ENCODE results near the gene CEP72. TPM values are rescaled to one million over a fixed set of nuclear protein-coding genes. Genes with fewer than 3 reads are reported as not detected.

CEP72 gene
- total RNA-seq, 1 donor from 2014 or later, result 0.32 TPM

DNA sequence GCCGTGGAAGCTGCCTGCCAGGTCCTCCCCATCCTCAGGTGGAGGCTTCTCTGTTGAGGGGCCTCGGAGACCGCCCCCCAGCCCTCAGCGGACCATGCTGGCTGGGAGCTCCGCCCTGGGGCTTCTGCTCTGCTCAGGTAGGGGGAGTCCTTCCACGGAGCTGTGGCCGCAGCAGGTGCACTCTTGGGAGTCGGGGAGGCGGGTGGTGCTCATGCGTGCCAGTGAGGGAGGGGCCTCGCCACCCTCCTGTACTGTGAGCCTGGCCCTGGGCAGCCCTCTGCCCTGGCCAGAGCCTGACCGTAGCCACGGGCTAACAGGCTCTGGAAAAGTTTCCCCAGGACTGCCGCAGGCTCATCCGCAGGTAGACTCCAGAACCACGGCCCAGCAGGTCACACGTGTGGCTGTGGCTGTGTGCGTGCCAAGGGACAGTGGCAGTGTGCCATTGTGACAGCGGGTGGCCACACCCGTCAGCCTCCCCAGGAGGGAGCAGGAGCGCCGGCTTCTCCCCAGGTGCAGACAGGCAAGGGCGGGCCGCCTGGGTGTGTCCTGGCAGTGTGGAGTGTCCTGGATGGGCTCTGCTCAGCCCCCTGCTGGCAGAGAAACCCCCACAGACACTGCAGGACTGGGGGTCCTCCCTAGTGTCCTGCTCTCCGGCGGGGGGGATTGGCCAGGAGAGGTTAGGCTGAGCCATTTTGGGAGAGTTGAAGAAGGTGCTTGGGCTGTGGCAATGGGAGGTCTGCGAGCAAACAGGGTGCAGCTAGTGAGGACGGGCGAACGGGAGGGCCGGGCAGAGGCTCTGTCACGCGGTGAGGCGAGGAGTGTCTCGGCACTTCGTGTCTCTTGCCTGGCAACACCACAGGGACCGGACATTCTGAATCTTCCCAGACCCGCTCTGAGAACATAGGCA, 51.5 kb downstream of the CEP72 start:
- Histone ChIP-seq H3K4me3 (no peak overlapping the region), H3K36me3 (peaks cover 19 to 71% of the 10 kb centered on the region in 2 donors), H3K27ac (no peak overlapping the region), H3K27me3 (no peaks in the 10 kb centered on the region), H3K4me1 (no peaks in the 10 kb centered on the region), H3K9me3 (peaks cover 0 to 2% of the 10 kb centered on the region in 2 donors)
- TF ChIP-seq, protein P1, sequence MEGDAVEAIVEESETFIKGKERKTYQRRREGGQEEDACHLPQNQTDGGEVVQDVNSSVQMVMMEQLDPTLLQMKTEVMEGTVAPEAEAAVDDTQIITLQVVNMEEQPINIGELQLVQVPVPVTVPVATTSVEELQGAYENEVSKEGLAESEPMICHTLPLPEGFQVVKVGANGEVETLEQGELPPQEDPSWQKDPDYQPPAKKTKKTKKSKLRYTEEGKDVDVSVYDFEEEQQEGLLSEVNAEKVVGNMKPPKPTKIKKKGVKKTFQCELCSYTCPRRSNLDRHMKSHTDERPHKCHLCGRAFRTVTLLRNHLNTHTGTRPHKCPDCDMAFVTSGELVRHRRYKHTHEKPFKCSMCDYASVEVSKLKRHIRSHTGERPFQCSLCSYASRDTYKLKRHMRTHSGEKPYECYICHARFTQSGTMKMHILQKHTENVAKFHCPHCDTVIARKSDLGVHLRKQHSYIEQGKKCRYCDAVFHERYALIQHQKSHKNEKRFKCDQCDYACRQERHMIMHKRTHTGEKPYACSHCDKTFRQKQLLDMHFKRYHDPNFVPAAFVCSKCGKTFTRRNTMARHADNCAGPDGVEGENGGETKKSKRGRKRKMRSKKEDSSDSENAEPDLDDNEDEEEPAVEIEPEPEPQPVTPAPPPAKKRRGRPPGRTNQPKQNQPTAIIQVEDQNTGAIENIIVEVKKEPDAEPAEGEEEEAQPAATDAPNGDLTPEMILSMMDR (IDR thresholded peaks at IDR 0.05), result no peak
- DNase-seq (ENCODE audit: low spot score in 2 of 2), result no peak
- intact Hi-C loops (cut with DNase I), result loop anchor here (10.0 kb wide), 1 partner anchor 49 kb away; the partner anchor contains the start of gene CEP72

DNA sequence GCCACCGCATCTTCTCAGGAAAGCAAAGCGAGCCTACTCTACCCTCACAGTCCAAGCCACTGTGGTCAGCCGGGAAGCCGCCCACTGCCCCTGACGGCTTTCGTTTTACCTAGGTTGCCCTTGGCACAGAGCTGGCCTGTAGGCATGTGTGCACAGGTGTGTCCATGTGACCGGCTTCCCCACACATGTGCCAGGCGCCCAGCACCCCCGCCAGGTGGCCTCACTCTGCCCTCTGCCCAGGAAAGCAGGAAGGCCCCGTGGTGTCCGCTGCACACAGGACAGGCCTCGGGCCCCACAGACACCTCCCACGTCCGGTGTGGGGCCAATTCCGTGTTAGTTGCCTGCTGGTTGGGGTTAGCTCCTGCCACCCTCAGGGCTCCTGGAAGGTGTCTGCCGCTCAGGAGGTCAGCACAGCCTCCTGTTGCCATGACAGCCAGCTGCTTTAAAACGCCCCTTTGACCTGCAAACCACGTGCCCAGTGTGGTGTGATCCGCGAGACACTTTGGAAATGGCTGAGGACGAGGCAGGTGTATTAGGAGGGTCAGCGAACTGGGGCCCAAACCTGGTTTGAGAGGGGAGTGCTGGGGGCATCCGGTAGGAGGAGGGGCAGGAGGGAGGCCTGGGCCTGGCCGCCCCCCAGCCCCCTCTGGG, 52.3 kb downstream of the CEP72 start:
- H3K4me3 ChIP-seq, result no peak overlapping the region
- H3K27me3 ChIP-seq, result no peaks in the 10 kb centered on the region
- TF ChIP-seq, protein P1 (IDR thresholded peaks at IDR 0.05), result no peak
- H3K36me3 ChIP-seq, result peaks cover 19 to 67% of the 10 kb centered on the region in 2 donors
- no peaks in the 10 kb centered on the region for H3K4me1 ChIP-seq
- intact Hi-C loops (cut with DNase I), result loop anchor here (10.0 kb wide), 1 partner anchor 50 kb away; the partner anchor contains the start of gene CEP72
- DNase-seq (ENCODE audit: low spot score in 2 of 2), result no peak
- H3K27ac ChIP-seq, result no peak overlapping the region
- peaks cover 0 to 2% of the 10 kb centered on the region in 2 donors for H3K9me3 ChIP-seq

DNA sequence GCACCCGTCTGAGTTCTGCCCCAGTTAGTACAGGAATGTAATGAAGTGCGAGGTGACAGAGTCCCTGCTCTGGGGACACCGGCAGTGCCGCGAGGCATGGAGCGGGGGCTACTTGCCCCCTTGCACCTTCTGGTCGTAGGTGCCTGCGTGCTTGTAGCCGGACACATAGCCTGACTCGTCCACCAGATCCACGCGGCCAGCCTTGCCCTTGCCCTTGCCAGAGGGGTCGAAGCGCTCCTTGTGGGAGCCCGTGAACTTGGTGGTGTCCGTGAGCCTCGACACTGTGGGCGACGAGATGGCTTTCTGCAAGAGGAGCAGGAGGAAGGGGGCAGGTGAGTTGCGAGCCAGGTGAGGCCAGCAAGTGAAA, 52.8 kb downstream of the CEP72 start:
- H3K36me3 ChIP-seq, result peaks cover 19 to 62% of the 10 kb centered on the region in 2 donors
- TF ChIP-seq, protein P1 (IDR thresholded peaks at IDR 0.05), result no peak
- peaks cover 0 to 2% of the 10 kb centered on the region in 2 donors for H3K9me3 ChIP-seq
- no peak overlapping the region for H3K27ac ChIP-seq
- no peak overlapping the region for H3K4me3 ChIP-seq
- intact Hi-C loops (cut with DNase I), result loop anchor here (10.0 kb wide), 1 partner anchor 50 kb away; the partner anchor contains the start of gene CEP72
- no peaks in the 10 kb centered on the region for H3K4me1 ChIP-seq
- no peak for DNase-seq (ENCODE audit: low spot score in 2 of 2)
- H3K27me3 ChIP-seq, result no peaks in the 10 kb centered on the region

DNA sequence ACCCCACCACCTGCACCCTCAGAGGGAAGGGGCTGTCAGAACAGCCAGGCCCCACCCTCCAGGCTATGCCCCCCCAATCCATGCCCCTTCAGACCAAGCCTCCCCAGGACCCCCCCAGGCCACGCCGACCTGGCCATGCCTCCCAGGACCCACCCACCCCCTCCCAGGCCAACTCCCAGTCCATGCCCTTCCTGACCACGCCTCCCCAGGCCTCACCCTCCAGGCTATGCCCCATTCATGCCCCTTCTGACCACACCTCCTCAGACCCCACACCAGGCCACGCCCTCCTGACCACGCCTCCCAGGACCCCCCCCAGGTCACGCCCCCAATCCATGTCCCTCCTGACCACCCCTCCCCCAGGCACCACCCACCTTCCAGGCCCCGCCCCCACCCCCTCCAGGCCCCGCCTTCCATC, 53.4 kb downstream of the CEP72 start:
- Histone ChIP-seq H3K27ac (no peak overlapping the region), H3K4me1 (no peaks in the 10 kb centered on the region), H3K4me3 (no peak overlapping the region), H3K9me3 (peaks cover 0 to 2% of the 10 kb centered on the region in 2 donors), H3K27me3 (no peaks in the 10 kb centered on the region), H3K36me3 (peaks cover 19 to 57% of the 10 kb centered on the region in 2 donors)
- intact Hi-C loops (cut with DNase I), result loop anchor here (10.0 kb wide), 1 partner anchor 51 kb away; the partner anchor contains the start of gene CEP72
- TF ChIP-seq, protein P1 (IDR thresholded peaks at IDR 0.05), result no peak
- no peak for DNase-seq (ENCODE audit: low spot score in 2 of 2)

DNA sequence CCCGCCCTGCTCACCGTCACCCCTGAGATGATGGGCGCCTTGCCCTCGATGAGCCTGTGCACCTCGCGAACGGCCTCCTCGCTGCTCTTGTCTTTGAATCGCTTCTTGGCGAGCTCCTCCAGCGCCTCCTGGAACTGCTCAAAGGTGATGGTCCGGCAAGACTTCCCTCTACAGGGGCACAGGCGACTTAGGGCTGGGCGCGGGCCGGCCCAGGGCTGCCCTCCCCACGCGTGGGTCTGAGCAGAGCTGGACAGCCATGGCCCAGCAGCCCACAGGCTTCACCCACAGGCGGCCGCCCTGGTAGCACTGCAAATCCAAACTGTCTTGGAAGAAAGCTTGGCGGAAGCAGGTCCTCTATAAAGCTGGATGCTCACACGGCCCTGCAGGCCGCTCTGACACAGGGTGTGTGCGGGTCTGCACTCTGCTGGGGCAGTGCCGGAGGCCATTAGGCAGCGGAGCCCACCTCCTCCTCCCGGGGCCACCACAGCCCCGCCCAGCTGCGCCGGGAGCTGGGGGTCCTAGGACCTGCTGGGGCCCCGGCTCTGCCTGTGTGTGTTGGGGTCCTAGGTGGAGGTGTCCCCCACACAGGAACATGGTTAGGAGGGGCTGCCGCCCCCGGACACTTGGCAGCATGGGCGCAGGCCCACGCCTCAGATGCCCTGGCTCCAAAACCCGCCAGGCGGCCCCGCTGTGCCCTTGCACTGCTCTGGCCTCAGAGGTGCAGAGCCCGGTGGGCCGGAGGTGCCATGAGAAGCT, 54.0 kb downstream of the CEP72 start:
- Histone ChIP-seq H3K9me3 (peaks cover 0 to 2% of the 10 kb centered on the region in 2 donors), H3K4me1 (no peaks in the 10 kb centered on the region), H3K36me3 (peaks cover 19 to 54% of the 10 kb centered on the region in 2 donors), H3K27ac (no peak overlapping the region), H3K4me3 (no peak overlapping the region), H3K27me3 (no peaks in the 10 kb centered on the region)
- no peak for DNase-seq (ENCODE audit: low spot score in 2 of 2)
- TF ChIP-seq, protein P1 (IDR thresholded peaks at IDR 0.05), result no peak
- intact Hi-C loops (cut with DNase I), result loop anchor here (10.0 kb wide), 1 partner anchor 51 kb away; the partner anchor contains the start of gene CEP72

Data from ascending aorta (tissue), 2 donors.